ENCODE results near the gene UHRF2.
A peak's percentile ranks its signal among the peaks of the same experiment; 100 is the strongest.
"Not testable (repeated sequence)": the region's sequence is repeated elsewhere in the genome, so short reads cannot be mapped to it uniquely, and the experiment has no call there.

UHRF2 gene

GRCh38 chr9:6502399-6502798, 89.4 kb downstream of the UHRF2 start:
- no peak overlapping the region for H3K4me3 ChIP-seq (ENCODE audit: low read length)
- TF ChIP-seq, protein P1, sequence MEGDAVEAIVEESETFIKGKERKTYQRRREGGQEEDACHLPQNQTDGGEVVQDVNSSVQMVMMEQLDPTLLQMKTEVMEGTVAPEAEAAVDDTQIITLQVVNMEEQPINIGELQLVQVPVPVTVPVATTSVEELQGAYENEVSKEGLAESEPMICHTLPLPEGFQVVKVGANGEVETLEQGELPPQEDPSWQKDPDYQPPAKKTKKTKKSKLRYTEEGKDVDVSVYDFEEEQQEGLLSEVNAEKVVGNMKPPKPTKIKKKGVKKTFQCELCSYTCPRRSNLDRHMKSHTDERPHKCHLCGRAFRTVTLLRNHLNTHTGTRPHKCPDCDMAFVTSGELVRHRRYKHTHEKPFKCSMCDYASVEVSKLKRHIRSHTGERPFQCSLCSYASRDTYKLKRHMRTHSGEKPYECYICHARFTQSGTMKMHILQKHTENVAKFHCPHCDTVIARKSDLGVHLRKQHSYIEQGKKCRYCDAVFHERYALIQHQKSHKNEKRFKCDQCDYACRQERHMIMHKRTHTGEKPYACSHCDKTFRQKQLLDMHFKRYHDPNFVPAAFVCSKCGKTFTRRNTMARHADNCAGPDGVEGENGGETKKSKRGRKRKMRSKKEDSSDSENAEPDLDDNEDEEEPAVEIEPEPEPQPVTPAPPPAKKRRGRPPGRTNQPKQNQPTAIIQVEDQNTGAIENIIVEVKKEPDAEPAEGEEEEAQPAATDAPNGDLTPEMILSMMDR (IDR thresholded peaks at IDR 0.05; ENCODE audit: insufficient read depth, low read depth, low read length, missing control alignments): no peak
- peak; percentile 49 for DNase-seq (ENCODE audit: low read depth)

GRCh38 chr9:6506571-6506970, 93.6 kb downstream of the UHRF2 start:
- peak; percentile 27 for DNase-seq (ENCODE audit: low read depth)
- H3K4me3 ChIP-seq (ENCODE audit: low read length): no peak overlapping the region
- TF ChIP-seq, protein P1 (IDR thresholded peaks at IDR 0.05; ENCODE audit: insufficient read depth, low read depth, low read length, missing control alignments): no peak

DNA sequence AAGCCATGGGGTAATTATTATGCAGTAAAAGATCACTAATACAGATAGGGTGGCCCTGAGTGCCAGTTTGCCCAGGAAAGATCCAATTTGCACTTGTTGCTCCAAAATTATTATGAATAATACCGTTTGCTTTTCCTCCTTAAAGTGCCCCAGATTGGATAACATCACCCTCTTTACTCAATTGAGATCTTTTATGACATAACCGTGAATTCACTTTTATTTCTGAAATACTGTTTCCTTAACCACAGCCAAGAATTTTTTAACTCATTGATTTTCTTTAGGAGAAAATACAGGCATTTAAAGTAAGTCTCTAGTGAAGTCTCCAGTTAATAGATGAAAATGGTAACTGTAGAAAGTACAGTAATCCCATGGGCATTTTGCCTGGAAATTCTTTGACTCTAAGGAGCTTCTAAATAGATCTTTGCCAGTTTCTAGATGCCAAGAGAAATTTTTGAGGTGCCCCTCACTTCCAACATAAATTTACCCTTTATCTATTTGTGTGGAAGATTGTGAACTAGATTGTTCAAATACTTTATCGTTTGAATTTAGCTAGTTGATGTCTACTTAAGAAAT, 99.2 kb downstream of the UHRF2 start:
- DNase-seq (ENCODE audit: low read depth): no peak
- TF ChIP-seq, protein P1 (IDR thresholded peaks at IDR 0.05; ENCODE audit: insufficient read depth, low read depth, low read length, missing control alignments): no peak
- H3K4me3 ChIP-seq (ENCODE audit: low read length): no peak overlapping the region

DNA sequence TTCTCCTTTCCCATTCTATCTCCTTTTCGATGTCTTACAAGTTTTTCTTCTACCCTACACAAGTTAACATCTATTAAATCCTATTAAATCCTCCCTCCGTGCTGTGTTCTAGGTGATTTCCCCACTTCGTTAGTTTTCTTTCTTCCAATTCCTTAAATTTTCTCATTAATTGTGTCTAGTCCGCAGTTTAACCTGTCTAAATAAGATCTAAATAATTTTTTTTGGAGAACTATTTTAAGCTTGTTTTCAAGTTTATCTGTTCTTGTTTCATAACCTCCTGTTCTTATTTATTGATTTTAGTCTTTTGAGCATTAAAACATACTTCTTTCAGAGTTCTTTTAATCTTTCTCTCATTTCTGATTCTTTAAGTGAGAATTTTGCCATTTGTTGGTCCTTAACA, 109.3 kb downstream of the UHRF2 start:
- H3K4me3 ChIP-seq (ENCODE audit: low read length): no peak overlapping the region
- DNase-seq (ENCODE audit: low read depth): no peak
- TF ChIP-seq, protein P1 (IDR thresholded peaks at IDR 0.05; ENCODE audit: insufficient read depth, low read depth, low read length, missing control alignments): no peak

- TF ChIP-seq, protein P1 (IDR thresholded peaks at IDR 0.05; ENCODE audit: insufficient read depth, low read depth, low read length, missing control alignments): no peak
- no peak for DNase-seq (ENCODE audit: low read depth)
- H3K4me3 ChIP-seq (ENCODE audit: low read length): no peak overlapping the region
Observed at GRCh38 chr9:6525326-6526045, 112.5 kb downstream of the UHRF2 start.

- H3K4me3 ChIP-seq (ENCODE audit: low read length): no peak overlapping the region
- DNase-seq (ENCODE audit: low read depth): no peak
- TF ChIP-seq, protein P1 (IDR thresholded peaks at IDR 0.05; ENCODE audit: insufficient read depth, low read depth, low read length, missing control alignments): no peak
Observed at GRCh38 chr9:6535594-6535993, 122.6 kb downstream of the UHRF2 start.

DNA sequence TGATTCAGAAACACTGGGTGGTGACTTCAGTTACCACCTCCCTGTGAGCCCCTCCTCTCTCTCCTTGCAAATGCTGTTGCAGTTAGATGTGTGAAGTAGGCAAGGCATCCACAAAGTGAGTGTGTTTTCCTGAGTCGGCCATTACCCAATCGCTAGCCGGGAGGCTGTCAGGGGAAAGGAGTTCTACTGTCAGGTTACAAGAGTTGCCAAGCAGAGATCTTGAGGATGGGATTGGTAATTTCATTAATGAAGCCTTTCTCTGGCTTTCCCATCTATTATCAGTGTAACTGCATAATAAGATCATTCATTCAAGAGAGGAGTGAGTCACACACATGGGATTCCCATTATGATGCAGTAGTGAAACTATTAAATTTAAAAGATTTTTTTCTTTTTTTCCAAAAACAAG, 125.7 kb downstream of the UHRF2 start:
- TF ChIP-seq, protein P1 (IDR thresholded peaks at IDR 0.05; ENCODE audit: insufficient read depth, low read depth, low read length, missing control alignments): no peak
- no peak overlapping the region for H3K4me3 ChIP-seq (ENCODE audit: low read length)
- peak; percentile 68 for DNase-seq (ENCODE audit: low read depth)

DNA sequence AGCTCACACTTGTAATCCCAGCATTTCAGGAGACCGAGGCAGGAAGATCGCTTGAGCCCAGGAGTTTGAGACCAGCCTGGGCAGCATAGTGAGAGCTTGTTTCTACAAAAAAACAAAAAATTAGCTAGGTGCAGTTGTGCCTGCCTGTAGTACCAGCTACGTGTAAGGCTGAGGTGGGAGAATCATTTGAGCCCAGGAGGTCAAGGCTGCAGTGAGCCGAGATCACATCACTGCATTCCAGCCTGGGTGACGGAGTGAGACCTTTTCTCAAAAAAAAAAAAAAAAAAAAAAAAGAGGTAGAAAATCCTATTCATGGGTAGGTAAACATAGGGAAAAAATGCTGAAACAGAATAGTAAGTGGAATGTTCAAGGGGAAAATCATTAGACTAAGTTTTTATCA, 129.6 kb downstream of the UHRF2 start:
- not testable (repeated sequence) for DNase-seq (ENCODE audit: low read depth); H3K4me3 ChIP-seq (ENCODE audit: low read length)
